HUES6 (cell line): Measurements from ENCODE around the gene CCDC178.
"Not testable (repeated sequence)": the region's sequence is repeated elsewhere in the genome, so short reads cannot be mapped to it uniquely, and the experiment has no call there.

ENCODE experiments used
- H3K27ac ChIP-seq: 2 replicates; pipeline ENCODE4 v1.7.0; 2013; ENCODE audit warnings: low read depth, mild to moderate bottlenecking, low read length, inconsistent platforms
- H3K27me3 ChIP-seq: 2 replicates; pipeline ENCODE4 v1.6.1; 2013; ENCODE audit warnings: low read length; ENCODE audit not compliant: control insufficient read depth, insufficient read depth
- H3K36me3 ChIP-seq: 2 replicates; pipeline ENCODE4 v1.6.1; 2013; ENCODE audit warnings: low read length; ENCODE audit not compliant: control insufficient read depth, insufficient read depth
- H3K4me1 ChIP-seq: 2 replicates; pipeline ENCODE4 v1.6.1; 2013; ENCODE audit warnings: low read length; ENCODE audit not compliant: control insufficient read depth, insufficient read depth
- H3K4me3 ChIP-seq: 2 replicates; pipeline ENCODE4 v1.5.1; 2013; ENCODE audit warnings: low read depth, low read length
- H3K9ac ChIP-seq: one replicate; pipeline ENCODE4 v1.6.1; 2013; ENCODE audit warnings: mild to moderate bottlenecking, low read length
- H3K9me3 ChIP-seq: 2 replicates; pipeline ENCODE4 v1.6.1; 2013; ENCODE audit warnings: low read depth, low read length; ENCODE audit not compliant: control insufficient read depth, insufficient read depth

The CCDC178 gene

DNA sequence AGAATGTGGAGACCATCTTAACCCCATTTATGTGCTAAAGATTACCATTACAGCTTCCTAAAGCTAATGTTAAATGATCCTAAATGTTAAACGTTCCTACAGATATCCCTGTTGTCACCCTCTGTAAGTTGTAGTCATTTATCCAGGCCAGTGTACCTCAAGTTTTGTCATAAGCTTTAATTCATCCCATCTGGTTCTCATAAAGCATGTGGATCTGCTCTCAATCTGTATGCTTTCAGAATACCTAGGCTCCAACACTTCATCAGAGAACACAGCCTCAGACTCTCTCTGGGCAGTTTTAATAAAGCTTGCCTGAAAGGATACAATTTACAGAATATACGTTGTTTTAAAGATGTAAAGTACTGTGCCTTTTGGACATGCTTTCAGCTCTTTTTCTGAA lies 4.2 kb upstream of the CCDC178 start:
- no peak overlapping the region for H3K9ac ChIP-seq
- H3K4me1 ChIP-seq = no peaks in the 10 kb centered on the region
- peaks cover 22% of the 10 kb centered on the region for H3K27me3 ChIP-seq
- H3K9me3 ChIP-seq = no peaks in the 10 kb centered on the region
- H3K36me3 ChIP-seq = no peaks in the 10 kb centered on the region
- no peak overlapping the region for H3K4me3 ChIP-seq
- H3K27ac ChIP-seq = no peak overlapping the region

DNA sequence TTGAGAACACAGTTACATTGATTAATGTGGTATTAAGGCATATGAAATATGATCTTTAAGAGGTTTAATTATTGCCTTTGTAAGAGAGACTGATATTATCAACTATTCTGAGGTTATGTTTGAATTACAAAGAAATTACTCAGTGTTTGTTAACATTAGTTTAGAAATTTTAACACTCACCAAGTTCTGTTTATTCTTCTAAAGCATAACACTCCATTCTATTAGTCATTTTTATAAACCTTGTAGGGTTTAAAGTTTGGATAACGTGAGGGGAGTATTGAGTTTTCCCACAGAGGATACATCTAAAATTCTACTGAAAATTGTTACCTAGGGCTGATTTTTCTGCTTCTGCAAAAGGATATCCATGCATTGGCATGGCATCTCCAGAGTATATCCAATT lies 7.7 kb downstream of the CCDC178 start:
- peaks cover 5% of the 10 kb centered on the region; the same call in 1 of the 2 replicates for H3K27me3 ChIP-seq
- H3K36me3 ChIP-seq = no peaks in the 10 kb centered on the region
- H3K4me3 ChIP-seq = no peak overlapping the region
- H3K4me1 ChIP-seq = no peaks in the 10 kb centered on the region
- no peak overlapping the region for H3K9ac ChIP-seq
- H3K9me3 ChIP-seq = no peaks in the 10 kb centered on the region
- no peak overlapping the region for H3K27ac ChIP-seq

DNA sequence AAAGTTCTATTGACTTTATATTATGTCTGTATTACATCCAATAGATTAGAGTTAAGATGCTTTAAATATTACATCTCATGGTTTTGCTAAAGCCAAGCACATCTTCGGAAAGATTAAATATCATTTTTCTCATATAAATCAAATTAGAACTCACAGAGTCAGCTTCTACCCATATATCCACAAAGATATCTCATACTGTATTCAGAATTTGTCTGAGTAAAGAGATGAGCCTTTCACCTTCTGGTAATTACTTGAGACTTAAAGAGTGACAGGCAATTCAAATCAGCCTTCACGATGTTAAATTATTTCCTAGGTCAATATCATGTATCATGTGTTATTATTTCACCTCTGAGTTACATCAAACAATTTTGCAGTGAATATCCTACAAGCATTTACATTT lies 13.0 kb downstream of the CCDC178 start:
- Histone ChIP-seq H3K4me1 (no peaks in the 10 kb centered on the region), H3K4me3 (no peak overlapping the region), H3K27me3 (no peaks in the 10 kb centered on the region), H3K36me3 (no peaks in the 10 kb centered on the region), H3K9me3 (no peaks in the 10 kb centered on the region), H3K27ac (no peak overlapping the region), H3K9ac (no peak overlapping the region)

DNA sequence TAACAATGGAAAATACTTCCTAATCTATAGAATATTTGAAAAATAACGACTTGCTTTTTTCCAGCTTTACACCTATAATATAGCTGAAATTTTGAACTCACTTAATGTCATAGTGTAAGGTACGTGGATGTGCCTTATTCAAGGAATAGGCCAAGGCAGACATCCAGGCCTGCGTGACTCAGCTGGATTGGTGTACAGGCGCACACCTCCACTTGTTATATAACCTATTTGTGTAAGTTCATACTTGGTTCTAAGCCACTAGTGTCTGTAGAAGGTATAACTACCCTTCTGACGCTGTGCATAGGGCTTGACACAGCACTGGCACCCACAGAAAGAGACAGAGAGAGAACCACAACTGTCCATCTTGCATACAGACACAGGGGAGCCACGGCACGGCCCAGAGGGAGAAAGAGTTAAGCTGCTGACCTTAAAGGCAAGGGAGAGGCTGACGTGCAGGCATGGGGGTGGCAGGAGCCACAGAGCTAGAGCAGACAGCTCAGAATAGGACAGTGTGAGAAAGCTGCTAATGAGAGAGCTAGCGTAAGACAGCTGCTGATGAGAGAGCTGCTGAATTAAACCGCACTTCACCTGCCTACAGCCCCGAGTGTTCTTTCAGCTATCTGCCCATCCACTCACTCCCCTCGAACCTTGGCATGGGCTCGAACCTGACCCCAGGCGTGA lies 16.1 kb downstream of the CCDC178 start:
- no peaks in the 10 kb centered on the region for H3K9me3 ChIP-seq
- no peak overlapping the region for H3K9ac ChIP-seq
- H3K4me3 ChIP-seq = no peak overlapping the region

DNA sequence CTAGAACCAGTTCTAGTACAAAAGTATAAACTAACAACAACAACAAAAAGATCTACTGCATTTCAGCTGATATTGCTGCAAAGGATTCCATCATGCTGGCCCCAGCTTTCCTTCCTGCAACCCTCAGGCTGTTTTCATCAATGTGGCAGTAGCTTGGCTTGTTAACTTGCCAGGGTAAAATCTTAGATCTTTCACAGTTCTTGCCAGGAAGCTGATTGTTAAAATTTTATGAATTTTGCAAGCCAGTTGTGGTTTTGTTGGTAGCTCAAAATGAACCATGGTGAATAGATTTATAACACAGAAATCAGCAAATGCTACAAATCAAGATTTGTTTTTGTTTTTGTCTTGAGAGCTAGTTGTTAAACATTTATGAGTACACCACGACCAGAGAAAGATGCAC lies 19.3 kb downstream of the CCDC178 start:
- H3K9ac ChIP-seq = no peak overlapping the region

More for the DNA sequence above, 16.1 kb downstream of the CCDC178 start:
- Histone ChIP-seq H3K36me3 (no peaks in the 10 kb centered on the region), H3K27ac (no peak overlapping the region), H3K27me3 (no peaks in the 10 kb centered on the region), H3K4me1 (no peaks in the 10 kb centered on the region)

DNA sequence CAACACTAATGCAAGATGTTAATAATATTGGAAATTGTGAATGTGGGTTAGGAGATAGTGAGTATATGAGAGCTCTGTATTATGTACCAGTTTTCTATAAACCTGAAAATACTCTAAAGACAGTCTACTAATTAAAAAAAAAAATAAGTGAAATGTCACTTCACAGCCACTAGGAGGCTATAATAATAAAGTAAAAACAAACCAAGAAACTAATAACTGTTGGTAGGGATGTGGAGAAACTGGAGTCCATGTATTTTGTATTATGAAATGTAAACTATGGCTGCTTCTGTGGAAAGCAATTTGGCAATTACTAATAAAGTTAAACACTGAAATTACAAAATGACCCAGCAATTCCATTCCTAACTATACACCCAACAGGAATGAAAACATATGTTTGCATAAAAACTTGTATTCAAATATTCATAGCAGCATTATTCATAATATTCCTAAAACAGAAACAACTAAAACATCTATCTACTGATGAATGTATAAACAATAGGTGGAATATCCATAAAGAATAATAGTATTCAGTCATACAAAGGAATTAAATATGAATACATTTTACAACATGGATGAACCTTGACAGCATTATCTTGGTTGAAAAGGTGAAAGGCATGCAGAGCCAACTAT lies 36.2 kb downstream of the CCDC178 start:
- H3K9ac ChIP-seq = no peak overlapping the region
- H3K4me3 ChIP-seq = no peak overlapping the region
- no peaks in the 10 kb centered on the region for H3K4me1 ChIP-seq
- no peaks in the 10 kb centered on the region for H3K36me3 ChIP-seq
- no peaks in the 10 kb centered on the region for H3K27me3 ChIP-seq
- H3K9me3 ChIP-seq = no peaks in the 10 kb centered on the region
- H3K27ac ChIP-seq = no peak overlapping the region

More for the DNA sequence above, 19.3 kb downstream of the CCDC178 start:
- no peaks in the 10 kb centered on the region for H3K4me1 ChIP-seq
- no peaks in the 10 kb centered on the region for H3K9me3 ChIP-seq
- H3K27me3 ChIP-seq = no peaks in the 10 kb centered on the region
- no peaks in the 10 kb centered on the region for H3K36me3 ChIP-seq
- no peak overlapping the region for H3K4me3 ChIP-seq
- no peak overlapping the region for H3K27ac ChIP-seq

DNA sequence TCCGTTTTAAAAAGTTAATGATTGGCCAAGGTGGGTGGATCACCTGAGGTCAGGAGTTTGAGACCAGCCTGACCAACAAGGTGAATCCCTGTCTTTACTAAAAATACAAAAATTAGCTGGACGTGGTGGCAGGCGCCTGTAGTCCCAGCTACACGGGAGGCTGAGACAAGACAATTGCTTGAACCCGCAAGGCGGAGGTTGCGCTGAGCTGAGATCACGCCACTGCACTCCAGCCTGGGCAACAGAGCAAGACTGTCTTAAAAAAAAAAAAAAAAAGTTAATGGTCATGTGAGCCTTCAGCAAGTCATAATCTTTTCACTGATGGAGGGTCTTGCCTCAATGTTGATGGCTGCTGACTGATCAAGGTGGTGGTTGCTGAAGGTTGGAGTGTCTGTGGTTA lies 41.6 kb downstream of the CCDC178 start:
- H3K4me1 ChIP-seq = peaks cover 16% of the 10 kb centered on the region; the same call in 1 of the 2 replicates
- not testable (repeated sequence) for H3K4me3 ChIP-seq, H3K9me3 ChIP-seq, H3K27me3 ChIP-seq, H3K27ac ChIP-seq, H3K9ac ChIP-seq, H3K36me3 ChIP-seq

DNA sequence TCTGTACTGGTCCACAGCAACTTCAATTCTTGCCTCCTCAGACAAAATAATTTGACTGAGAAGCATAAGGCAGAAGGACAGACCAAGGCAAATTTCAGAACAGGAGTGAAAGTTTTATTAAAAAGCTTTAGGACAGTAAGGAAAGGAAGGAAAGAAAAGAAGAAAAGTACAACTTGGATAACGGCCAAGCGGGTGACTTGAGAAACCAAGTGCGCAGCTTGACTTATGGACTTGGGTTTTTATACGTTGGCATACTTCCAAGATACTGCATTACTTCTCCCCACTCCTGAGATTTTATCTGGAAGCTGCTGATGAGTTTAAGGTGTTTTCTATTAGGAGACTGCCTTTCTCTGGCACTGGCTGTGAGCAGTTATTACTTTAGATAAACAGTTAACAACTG lies 64.7 kb downstream of the CCDC178 start:
- no peak overlapping the region for H3K4me3 ChIP-seq
- H3K27ac ChIP-seq = no peak overlapping the region
- H3K9me3 ChIP-seq = no peaks in the 10 kb centered on the region

DNA sequence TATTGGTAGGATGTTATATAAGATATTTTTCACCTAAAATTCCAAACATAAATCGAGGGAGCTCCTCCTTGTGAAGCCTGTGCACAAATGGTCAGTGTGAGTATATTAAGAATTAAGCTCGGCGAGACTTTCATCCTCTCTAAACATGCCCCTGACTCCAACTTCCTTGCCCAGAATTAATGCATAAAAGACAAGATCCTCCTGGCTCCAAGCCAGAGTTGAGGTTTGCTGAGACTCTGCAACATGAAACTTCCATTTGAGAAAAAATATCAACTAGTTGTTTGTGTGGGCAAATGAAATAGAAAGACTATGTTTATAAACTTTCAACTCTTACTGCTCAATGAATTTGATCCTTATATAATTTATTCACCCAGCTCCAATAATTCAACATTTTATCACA lies 68.1 kb downstream of the CCDC178 start:
- Histone ChIP-seq H3K27ac (no peak overlapping the region), H3K4me3 (no peak overlapping the region), H3K27me3 (no peaks in the 10 kb centered on the region), H3K9me3 (no peaks in the 10 kb centered on the region), H3K36me3 (no peaks in the 10 kb centered on the region), H3K4me1 (no peaks in the 10 kb centered on the region), H3K9ac (no peak overlapping the region)

More for the DNA sequence above, 64.7 kb downstream of the CCDC178 start:
- Histone ChIP-seq H3K4me1 (no peaks in the 10 kb centered on the region), H3K9ac (no peak overlapping the region), H3K27me3 (no peaks in the 10 kb centered on the region), H3K36me3 (no peaks in the 10 kb centered on the region)

DNA sequence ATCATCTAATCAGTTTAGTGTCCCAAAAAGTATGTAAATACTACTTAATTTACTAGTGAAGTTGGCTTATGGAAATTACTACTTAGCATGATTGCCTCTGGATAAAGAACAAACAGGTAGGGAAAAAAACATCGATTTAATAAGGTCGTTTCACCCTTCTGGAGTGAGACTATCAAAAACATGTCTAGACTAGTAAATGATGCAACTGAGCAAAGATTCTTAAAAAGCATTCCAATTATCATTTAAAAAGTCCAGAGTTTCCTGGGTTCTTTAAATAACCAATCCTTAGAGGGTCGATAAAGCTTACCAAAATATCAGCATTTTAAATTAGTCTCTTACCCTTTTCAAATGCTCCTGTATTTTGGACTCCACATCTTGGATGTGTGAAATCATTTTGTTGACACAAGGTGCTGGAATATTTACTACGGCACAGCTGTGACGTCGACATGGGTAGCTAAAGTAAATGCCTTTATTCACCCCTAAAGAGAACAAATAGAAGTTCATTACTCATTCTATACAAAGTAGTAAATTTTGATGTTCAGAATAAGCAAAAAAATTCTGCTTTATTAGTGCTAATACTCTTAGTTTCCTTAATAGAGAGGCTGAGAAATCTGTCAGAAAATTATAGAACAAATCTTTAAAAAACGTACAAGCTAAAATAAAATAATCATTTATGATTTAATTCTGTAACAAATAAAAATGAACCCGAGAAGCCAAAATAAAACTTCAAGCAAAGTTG lies 70.6 kb downstream of the CCDC178 start:
- H3K9me3 ChIP-seq = no peaks in the 10 kb centered on the region
- H3K4me1 ChIP-seq = no peaks in the 10 kb centered on the region
- H3K36me3 ChIP-seq = no peaks in the 10 kb centered on the region
- H3K27me3 ChIP-seq = no peaks in the 10 kb centered on the region
- H3K9ac ChIP-seq = no peak overlapping the region
- H3K4me3 ChIP-seq = no peak overlapping the region
- H3K27ac ChIP-seq = no peak overlapping the region

DNA sequence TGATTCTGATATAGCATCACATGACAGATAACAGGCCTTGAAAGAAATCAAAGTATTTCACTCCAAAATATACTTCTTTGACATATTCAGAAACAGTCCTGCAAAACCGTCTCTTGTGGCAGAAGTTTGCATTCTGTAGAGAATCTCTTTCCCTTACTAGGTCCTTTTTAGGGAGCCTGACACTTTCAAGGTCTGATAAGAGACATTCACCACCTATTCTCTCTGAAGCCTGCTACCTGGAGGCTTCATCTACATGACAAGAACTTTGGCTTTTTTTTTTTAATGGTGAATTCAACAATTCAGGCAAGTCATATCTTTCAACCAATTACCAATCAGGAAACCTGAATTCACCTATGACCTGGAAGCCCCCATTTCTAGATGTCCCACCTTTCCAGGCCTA lies 83.8 kb downstream of the CCDC178 start:
- Histone ChIP-seq H3K27me3 (no peaks in the 10 kb centered on the region), H3K9me3 (no peaks in the 10 kb centered on the region), H3K4me1 (peaks cover 14% of the 10 kb centered on the region), H3K4me3 (no peak overlapping the region), H3K9ac (no peak overlapping the region), H3K36me3 (no peaks in the 10 kb centered on the region), H3K27ac (no peak overlapping the region)
